HEK293T (cell line): Measurements from ENCODE around the gene SEMA3E.

ENCODE experiments used
- CTCF ChIA-PET: fragments of 350-600 bp; formaldehyde crosslinking; extraction: SDS; loops from one replicate; lab custom pipeline; 2021; ENCODE audit warnings: antibody characterized with exemption, inconsistent platforms; lab: Yijun Ruan, JAX
- POLR2A ChIA-PET: fragments of 350-600 bp; formaldehyde crosslinking; extraction: SDS; loops from one replicate; lab custom pipeline; 2020; ENCODE audit warnings: antibody characterized with exemption, inconsistent platforms; lab: Yijun Ruan, JAX
- DNase-seq: peaks from one replicate; pipeline ENCODE4 v3.0.0; 2012; ENCODE audit warnings: mixed read lengths; ENCODE audit errors: extremely low spot score
- ARNT ChIP-seq: fragments of 450-650 bp; IDR thresholded peaks from 2 replicates; pipeline ENCODE4 v1.6.1; 2017; ENCODE audit warnings: mild to moderate bottlenecking
- BHLHE40 ChIP-seq: fragments of 450-650 bp; IDR thresholded peaks from 2 replicates; pipeline ENCODE4 v1.6.1; 2016; ENCODE audit warnings: mild to moderate bottlenecking, moderate library complexity, borderline replicate concordance
- CTBP1 ChIP-seq: fragments of 450-650 bp; IDR thresholded peaks from 2 replicates; pipeline ENCODE4 v1.6.1; 2016; ENCODE audit warnings: borderline replicate concordance
- ELF4 ChIP-seq: fragments of 450-650 bp; IDR thresholded peaks from 2 replicates; pipeline ENCODE4 v1.6.1; 2017; ENCODE audit warnings: antibody characterized with exemption
- FOXA1 ChIP-seq: fragments of 450-650 bp; IDR thresholded peaks from 2 replicates; pipeline ENCODE4 v1.6.1; 2016; ENCODE audit warnings: mild to moderate bottlenecking
- FOXK2 ChIP-seq: fragments of 450-650 bp; IDR thresholded peaks from 2 replicates; pipeline ENCODE4 v1.6.1; 2016; ENCODE audit warnings: mild to moderate bottlenecking
- FOXM1 ChIP-seq: fragments of 450-650 bp; IDR thresholded peaks from 2 replicates; pipeline ENCODE4 v1.6.1; 2017; ENCODE audit warnings: mild to moderate bottlenecking, borderline replicate concordance
- HDGF ChIP-seq: fragments of 450-650 bp; IDR thresholded peaks from 2 replicates; pipeline ENCODE4 v1.6.1; 2017; ENCODE audit warnings: antibody characterized with exemption, borderline replicate concordance
- L3MBTL2 ChIP-seq: fragments of 450-650 bp; conservative IDR thresholded peaks from 2 replicates; pipeline ENCODE4 v1.6.1; 2016; ENCODE audit warnings: mild to moderate bottlenecking
- LEF1 ChIP-seq: fragments of 450-650 bp; IDR thresholded peaks from 2 replicates; pipeline ENCODE4 v1.6.1; 2017; ENCODE audit warnings: mild to moderate bottlenecking, borderline replicate concordance
- NFRKB ChIP-seq: fragments of 450-650 bp; IDR thresholded peaks from 2 replicates; pipeline ENCODE4 v1.6.1; 2016; ENCODE audit warnings: mild to moderate bottlenecking, moderate library complexity
- SP1 ChIP-seq: fragments of 450-650 bp; IDR thresholded peaks from 2 replicates; pipeline ENCODE4 v1.6.1; 2017
- SUZ12 ChIP-seq: fragments of 450-650 bp; IDR thresholded peaks from 2 replicates; pipeline ENCODE4 v1.6.1; 2016; ENCODE audit warnings: mild to moderate bottlenecking
- TARDBP ChIP-seq: fragments of 450-650 bp; IDR thresholded peaks from 2 replicates; pipeline ENCODE4 v1.6.1; 2016
- ZNF384 ChIP-seq: fragments of 450-650 bp; IDR thresholded peaks from 2 replicates; pipeline ENCODE4 v1.6.1; 2016
- TF ChIP-seq, protein P1 (sequence below): fragments of 450-650 bp; IDR thresholded peaks from 2 replicates; pipeline ENCODE4 v1.6.1; 2016

The SEMA3E gene

DNA sequence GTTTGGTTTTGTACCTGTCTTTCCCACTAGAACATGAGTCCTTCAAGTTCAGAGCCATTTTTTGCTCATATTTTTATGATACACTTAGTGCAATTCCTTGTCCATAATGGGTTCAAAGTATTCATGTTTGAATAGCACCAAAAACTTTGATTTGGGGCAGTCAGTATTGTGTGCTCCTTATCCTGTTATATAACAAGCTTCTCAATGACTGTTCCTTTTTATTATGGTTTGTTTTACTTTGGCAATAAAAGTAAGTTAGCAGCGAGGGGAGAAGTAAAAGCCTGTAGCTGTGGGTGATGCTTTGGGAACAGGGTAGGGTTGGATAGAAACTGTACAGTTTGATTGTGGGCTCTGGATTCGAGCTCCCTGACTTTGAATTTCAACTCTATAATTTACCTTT is 311.9 kb downstream of the SEMA3E start:
- ChIA-PET POLR2A (no interaction called here), CTCF (no interaction called here)
- TF ChIP-seq CTBP1 (no peak), BHLHE40 (no peak), L3MBTL2 (no peak), FOXK2 (no peak), HDGF (no peak), SUZ12 (no peak)
- DNase-seq, result no peak

DNA sequence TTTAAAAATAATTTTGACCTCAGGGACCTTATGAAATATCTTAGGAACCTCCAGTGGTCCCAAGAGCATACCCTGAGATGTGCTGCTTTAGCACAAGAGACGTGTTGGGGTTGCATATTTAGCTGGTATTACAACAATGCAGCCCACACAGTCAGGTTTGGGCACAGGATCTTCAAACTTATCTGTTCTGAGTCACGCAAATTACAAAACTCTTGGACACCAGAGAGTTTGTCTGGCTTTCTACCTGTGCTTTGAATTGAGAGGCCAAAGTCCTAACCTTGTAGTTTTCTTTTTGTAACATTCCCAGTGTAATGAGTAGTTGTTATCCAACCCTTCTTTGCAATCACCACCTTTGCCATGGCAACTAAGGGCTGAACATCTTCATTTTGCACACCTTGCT is 322.7 kb downstream of the SEMA3E start:
- DNase-seq, result no peak
- POLR2A ChIA-PET, result no interaction called here
- CTCF ChIA-PET, result interaction anchor here (0.7 kb wide), 1 partner anchor 21 kb away, joined by 3 read pairs; no protein-coding TSS in a partner anchor
- TF ChIP-seq FOXM1 (no peak), ARNT (no peak), CTBP1 (no peak), HDGF (no peak), LEF1 (no peak), SP1 (no peak), FOXK2 (no peak), SUZ12 (no peak), L3MBTL2 (no peak), TARDBP (no peak), BHLHE40 (no peak), ELF4 (no peak), FOXA1 (no peak), ZNF384 (no peak)
- TF ChIP-seq, protein P1, sequence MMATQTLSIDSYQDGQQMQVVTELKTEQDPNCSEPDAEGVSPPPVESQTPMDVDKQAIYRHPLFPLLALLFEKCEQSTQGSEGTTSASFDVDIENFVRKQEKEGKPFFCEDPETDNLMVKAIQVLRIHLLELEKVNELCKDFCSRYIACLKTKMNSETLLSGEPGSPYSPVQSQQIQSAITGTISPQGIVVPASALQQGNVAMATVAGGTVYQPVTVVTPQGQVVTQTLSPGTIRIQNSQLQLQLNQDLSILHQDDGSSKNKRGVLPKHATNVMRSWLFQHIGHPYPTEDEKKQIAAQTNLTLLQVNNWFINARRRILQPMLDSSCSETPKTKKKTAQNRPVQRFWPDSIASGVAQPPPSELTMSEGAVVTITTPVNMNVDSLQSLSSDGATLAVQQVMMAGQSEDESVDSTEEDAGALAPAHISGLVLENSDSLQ, result no peak

DNA sequence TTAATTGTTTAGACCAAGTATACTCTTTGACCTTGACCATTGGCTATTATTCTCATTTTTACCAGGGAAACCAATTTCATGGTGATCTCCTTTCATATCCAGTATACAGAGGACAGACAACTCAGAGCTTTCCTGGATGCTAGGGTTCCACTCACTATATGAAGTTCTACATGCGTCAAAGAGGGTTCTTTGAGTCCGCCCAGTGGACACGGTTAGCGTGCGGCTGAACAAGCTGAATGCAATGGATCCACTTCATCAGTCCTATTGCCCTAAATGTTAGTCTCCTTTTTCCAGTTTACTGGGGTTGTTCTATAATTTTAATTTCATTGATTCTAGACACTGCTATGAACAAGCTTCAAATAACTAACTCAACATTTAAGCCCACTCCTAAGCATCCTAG is 323.9 kb downstream of the SEMA3E start:
- TF ChIP-seq ZNF384 (no peak), ELF4 (no peak), L3MBTL2 (no peak), FOXK2 (no peak), LEF1 (no peak), SUZ12 (no peak), HDGF (no peak), ARNT (no peak), CTBP1 (no peak), NFRKB (no peak), TARDBP (no peak), FOXA1 (no peak), SP1 (no peak), FOXM1 (no peak), BHLHE40 (no peak)
- TF ChIP-seq, protein P1, result no peak
- ChIA-PET POLR2A (no interaction called here), CTCF (no interaction called here)
- no peak for DNase-seq

DNA sequence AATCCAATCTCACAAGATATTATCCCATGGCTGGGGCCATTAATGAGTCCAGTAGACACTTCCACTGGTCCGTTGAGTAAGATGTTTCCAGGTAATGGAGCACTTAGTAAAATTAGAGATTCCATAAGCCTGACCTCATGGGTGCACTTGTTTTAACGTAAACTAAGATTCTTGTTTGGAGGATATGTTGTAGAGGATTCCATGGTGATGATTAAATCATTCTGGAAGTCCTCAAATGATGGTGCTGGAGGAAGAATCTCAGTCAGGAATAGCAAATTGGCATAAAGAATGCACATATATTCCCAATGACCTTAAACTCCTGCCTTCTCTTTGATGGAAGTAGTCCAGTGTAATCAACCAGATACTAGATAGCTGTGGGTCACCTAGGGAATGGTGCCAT is 324.3 kb downstream of the SEMA3E start:
- no peak for DNase-seq
- CTCF ChIA-PET, result no interaction called here
- TF ChIP-seq SP1, result no peak
- no peak for TF ChIP-seq SUZ12
- no peak for TF ChIP-seq NFRKB
- no peak for TF ChIP-seq L3MBTL2
- no peak for TF ChIP-seq FOXM1
- TF ChIP-seq, protein P1, result no peak
- TF ChIP-seq LEF1, result no peak
- no peak for TF ChIP-seq FOXA1
- TF ChIP-seq CTBP1, result no peak
- TF ChIP-seq ELF4, result no peak
- TF ChIP-seq ARNT, result no peak
- no peak for TF ChIP-seq HDGF
- TF ChIP-seq TARDBP, result no peak
- TF ChIP-seq FOXK2, result no peak
- POLR2A ChIA-PET, result no interaction called here

DNA sequence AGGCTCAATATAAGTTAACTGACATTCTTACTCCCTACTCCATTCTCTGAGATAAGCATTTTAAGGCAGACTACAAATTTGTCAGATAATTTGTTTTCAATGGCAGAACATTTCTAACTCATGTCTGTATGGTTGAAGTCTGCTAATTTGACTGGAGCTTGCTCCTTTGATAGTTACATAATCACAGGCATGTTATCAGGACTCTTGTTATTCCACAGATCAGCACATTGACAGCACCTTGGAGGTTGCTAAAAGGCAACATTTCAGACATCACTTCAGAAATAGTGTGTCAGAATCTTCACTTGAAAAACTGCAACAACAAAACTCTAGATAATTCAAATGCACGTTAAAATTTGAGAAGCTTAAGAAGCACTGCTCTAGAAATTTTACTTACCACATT is 327.9 kb downstream of the SEMA3E start:
- ChIA-PET CTCF (no interaction called here), POLR2A (no interaction called here)
- no peak for TF ChIP-seq ZNF384
- no peak for TF ChIP-seq FOXK2
- no peak for TF ChIP-seq HDGF
- no peak for TF ChIP-seq LEF1
- DNase-seq, result no peak

DNA sequence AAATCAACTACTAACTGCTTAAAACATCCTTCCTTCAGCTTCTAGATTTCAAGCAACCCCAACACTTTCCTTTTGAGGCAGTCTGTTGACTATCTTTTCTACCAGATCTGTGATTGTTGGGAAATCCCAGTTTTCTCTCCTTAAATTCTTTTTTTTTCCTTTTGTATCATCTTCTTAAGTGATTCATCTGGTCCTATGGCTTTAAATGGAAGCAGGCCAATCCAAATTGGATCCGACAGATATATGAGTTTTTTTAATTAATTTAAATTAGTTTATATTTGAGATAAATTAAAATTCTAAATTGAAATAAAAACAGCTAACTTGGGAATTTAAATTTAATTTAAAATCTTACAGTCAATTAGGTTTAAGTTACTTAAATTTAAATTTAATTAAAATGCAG is 335.0 kb downstream of the SEMA3E start:
- no peak for TF ChIP-seq L3MBTL2

More for the DNA sequence above, 335.0 kb downstream of the SEMA3E start:
- ChIA-PET POLR2A (no interaction called here), CTCF (no interaction called here)
- DNase-seq, result no peak
